ENCODE results near the gene LRRC8A.
"Not testable (repeated sequence)": the region's sequence is repeated elsewhere in the genome, so short reads cannot be mapped to it uniquely, and the experiment has no call there.

LRRC8A gene

DNA sequence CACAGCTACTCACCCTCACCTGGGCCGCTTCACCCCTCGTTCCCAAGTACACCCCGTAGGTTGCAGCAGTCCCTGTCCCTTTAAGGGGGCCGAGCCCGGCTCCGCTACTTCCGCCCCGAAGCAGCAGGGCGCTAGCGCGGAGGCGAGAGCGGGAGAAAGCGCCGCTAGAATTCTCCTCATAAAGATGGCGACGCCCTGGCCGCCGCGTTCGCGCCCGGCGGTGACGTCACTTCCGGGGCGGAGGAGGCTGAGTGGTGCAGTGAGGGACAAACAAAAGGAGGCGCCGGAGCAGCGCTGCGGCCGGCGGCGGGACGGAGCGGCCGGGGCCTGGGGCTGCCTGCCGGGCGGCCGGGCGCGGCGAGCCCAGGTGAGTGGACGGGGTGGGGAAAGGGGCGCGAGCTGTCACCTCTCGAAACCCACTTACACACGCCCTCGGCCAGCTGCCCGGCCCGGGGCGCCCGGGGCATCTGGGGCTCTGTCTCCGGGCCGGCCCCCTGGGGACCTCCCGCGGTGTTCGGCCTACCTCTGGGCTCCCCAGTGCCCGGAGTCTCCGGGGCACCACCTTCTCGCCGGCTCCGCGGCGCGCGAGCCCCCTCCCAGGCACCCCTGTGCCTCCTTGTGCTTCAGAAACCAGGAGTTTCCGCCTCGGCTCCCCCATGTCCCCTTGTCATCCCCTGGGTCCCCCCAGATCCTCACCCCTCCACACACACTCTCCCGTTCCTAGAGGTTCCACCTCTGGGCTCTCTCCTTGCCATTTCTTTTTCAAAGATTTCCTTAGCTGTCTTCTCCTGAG lies at the start of gene LRRC8A, which contains the start of gene KYAT1:
Gene LRRC8A, plus strand, starts transcription at position 250 of the 793 bp plus-strand sequence. CDS start 25,032 bp downstream, outside the sequence.
Gene KYAT1, minus strand, starts transcription at position 67 of the 793 bp plus-strand sequence. CDS start 36,545 bp downstream, outside the sequence.
- DNase-seq: peak; percentile 99

DNA sequence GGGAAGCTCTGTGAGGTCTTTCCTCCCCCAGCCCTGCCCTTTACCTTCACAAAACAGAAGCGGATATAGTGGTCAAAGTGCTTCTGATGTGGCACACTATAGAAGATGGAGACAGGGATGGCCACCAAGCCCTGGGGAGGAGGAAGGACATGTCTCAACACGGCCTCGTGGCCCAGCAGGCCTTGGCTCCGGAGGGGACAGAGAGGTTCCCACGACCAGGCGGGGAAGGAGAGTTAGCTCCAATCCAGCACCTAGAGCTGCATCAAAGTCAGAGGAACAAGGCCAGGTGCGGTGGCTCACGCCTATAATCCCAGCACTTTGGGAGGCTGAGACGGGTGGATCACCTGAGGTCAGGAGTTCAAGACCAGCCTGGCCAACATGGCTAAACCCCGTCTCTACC lies 48.2 kb upstream of the LRRC8A start:
- DNase-seq: no peak

DNA sequence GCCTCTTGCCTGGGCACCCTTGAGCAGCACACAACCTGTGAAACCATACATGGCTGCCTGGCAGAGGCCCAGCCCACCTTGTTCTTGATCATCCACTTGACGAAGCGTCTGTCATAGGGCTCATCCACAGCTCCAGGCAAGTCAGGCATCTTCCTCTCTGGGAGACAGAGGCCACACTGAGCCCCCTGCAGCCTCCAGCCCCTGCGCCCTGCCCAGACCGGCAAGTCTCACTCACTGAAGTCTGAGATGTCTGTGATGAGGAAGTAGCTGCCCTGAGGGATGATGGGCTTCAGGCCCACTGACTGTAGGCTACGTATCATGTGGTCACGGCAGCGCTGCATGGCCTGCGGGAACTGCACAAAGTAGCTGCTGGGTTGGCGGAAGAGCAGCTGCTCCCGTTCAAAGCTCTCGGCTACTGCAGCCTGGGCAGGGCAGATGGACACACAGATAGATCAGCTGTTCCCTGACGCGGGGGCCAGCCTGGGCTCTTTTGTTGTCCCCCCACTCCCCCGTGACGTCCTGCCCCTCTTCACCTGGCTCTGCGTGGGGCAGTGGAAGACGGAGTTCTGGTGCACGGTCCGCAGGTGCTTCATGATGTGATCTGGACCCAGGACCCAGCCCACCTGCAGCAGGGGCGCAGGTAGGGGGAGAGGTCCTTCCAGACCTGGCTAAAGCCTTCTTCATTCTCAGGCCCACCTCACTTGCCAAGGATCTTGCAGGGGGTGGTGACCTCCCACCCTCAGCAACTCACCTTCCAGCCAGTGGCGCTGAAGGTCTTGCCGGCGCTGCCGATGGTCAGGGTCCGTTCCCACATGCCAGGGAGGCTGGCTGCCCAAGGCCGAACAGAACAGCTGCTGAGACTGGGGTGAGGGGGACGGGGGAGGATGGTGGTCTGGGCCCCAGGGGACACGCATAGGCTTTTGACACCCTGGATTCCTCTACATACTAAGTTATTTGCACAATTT lies 46.4 kb upstream of the LRRC8A start:
- DNase-seq: no peak

DNA sequence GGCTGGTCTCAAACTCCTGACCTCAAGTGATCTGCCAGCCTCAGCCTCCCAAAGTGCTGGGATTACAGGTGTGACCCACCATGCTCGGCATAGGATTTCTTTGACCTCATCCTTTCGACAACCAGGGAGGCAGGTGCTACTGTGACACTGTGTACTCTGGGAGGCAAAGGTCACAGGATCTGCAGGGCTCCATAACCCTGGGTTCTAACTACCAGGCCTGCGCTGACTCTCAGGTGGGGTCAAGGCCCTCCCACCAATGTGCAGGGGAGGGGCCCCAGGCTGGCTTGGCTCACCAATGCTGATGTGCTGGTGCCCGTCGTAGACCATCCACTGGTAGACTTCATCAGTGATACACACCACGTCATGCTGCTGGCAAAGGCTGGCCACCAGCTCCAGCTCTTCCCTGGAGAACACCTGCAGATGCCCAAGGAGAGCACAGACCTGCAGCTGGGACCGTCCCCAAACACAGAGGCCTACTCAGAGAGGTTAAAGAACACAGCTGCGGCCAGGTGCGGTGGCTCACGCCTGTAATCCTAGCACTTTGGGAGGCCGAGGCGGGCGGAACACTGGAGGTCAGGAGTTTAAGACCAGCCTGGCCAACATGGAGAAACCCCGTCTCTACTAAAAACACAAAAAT lies 45.3 kb upstream of the LRRC8A start:
- DNase-seq: no peak

DNA sequence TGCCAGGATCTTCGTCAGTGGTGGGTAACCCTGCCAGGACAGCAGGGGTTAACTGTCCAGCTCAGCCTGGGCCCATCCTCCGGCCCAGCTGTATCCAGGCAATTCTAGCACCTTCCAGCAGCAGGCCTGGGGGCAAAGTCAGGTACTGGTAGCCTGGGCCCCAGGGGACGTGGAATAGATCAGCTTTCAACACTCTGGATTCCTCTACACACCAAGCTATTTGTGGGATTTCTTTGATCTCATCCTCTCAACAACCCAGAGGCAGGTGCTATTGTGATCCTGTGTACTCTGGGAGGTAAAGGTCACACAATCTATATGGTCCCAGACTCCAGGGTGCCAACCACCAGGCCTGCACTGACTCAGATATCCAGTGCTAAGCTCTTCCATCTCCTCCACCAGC lies 43.6 kb upstream of the LRRC8A start:
- no peak for DNase-seq

DNA sequence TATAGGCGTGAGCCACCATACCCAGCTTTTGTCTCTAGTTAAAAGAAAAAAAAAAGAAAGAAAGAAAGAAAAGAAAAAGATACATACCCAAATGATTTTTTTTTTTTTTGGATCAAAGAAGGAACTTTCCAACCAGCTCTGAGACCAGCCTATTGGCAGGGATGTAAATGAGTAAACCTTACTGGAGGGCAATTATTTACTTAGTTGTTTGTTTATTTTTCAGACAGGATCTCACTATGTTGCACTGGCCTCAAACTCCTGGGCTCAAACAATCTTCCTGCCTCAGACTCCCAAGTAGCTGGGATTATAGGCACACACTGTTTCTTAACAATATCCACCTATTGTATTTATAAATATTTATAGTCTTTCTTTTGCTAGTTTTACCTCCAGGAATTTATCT lies 41.4 kb upstream of the LRRC8A start:
- DNase-seq: no peak

DNA sequence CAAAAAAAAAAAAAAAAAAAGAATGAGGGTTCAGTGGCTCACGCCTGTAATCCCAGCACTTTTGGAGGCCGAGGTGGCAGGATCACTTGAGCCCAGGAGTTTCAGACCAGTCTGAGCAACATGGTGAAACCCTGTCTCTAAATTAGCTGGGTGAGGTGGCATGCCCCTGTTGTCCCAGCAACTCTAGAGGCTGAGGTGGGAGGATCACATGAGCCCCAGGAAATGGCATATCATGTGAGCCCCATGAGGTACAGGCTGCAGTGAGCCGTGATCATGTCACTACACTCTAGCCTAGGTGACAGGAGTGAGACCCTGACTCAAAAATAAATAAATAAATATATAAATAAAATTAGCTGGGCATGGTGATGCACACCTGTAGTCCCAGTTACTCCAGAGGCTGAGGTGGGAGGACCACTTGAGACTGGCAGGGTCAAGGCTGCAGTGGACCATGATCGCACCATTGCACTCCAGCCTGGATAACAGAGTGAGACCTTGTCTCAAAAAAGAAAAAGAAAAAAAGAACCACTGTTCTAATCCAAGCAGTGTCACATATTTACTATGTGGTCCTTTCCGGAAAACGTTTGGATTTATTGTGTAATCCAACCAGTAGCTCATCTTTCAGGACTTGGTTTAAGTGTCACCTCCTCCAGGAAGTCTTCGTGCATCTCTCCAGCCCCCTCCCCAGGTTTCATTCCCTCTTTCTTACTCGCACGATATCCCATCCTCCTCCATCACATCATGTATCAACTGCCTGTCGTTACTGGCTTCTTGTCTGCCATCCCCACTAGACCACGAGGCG lies 40.0 kb upstream of the LRRC8A start:
- no peak for DNase-seq

DNA sequence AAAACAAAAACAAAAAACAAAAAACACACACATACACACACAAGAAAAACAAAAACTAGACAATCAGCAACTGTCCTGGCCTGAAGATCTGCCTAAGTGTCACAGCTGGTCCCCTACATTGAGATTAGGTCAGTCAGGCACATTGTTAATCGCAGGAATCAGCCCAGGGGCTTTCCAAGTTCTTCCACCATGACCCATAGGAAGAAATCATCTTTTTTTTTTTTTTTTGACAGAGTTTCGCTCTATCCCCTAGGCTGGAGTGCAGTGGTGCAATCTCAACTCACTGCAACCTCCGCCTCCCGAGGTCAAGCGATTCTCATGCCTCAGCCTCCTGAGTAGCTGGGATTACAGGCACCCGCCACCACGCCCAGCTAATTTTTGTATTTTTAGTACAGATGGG lies 38.8 kb upstream of the LRRC8A start:
- not testable (repeated sequence) for DNase-seq

DNA sequence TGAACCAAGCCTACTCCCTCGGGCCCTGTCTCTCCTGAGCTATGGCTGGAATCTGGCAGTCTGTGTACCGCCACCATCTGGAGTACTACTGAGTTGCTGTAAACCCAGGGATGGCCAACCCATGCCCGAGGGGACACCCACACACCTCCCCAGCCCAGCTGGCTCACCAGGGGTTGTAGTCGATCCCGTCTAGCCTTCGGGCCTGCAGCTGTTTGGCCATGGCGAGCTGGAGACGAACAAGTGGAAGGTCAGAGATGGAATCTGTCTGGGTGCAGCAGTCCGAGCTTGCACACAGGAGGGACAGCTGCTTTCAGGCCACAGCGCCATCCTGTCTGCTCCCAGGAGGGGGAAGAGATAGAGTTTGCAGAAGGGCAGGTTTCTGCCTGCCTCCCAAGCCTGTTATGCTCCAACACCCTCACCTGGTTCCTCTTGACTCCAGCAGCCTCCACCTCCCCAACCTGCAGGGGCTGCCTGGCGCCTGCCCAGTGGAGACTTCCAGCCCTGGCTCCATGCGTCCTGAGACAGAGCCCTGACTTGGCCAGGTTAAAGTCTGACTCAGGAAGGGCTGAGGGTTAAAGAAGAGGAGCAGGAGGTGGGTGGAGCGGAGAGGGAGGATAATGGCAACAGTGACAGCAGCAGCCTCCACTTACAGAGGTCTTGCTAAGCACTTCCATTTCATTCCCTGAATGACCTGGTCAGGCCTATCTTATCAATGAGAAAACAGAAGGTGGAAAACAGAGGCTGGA lies 36.6 kb upstream of the LRRC8A start:
- no peak for DNase-seq

DNA sequence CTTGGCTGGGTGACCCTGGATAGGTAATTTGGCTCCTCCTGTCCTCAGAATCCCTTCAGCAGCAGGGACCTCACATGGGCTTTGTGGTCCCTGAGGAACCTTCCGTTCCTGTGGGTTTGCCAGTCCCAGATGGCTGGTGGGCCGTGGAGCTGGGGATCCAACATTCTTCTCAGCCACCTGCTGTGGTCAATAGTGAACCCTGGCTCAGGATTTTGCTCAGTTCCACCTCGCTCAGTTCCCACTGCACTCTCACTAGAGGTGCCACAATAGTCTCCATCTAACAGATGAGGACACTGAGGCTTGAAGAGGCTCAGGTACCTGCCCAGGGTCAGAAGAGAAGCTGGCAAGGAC lies 35.3 kb upstream of the LRRC8A start:
- no peak for DNase-seq

DNA sequence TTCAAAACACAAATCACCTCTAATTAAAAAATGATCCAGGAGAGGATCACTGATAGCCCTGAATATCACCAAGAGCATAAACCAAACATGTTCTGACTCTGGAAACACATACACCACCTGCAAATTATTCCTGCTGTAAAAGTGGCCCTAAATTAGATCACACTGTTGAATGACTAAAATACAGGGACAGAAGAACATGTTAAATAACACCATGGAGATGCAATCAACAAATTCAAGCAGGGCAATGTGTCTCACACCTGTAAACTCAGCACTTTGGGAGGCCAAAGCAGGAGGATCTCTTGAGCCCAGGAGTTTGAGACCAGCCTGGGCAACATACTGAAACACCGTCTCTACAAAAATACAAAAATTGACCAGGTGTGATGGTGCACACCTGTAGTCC lies 34.1 kb upstream of the LRRC8A start:
- DNase-seq: no peak

DNA sequence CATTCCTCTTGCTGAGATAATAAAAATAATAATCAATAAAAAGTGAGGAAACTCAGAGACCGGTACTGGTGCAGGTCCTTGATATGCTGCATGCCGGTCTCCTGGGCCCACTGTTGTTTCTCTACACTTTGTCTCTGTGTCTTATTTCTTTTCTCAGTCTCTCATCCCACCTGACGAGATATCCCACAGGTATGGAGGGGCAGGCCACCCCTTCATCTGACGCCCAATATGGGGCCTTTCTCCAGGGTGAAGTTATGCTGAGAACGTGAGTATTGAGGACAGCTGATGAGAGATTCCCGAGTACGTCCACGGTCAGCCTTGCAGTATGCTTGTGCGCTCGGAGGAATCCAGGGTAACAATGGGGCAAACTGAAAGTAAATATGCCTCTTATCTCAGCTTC lies 30.9 kb upstream of the LRRC8A start:
- DNase-seq: not testable (repeated sequence)

DNA sequence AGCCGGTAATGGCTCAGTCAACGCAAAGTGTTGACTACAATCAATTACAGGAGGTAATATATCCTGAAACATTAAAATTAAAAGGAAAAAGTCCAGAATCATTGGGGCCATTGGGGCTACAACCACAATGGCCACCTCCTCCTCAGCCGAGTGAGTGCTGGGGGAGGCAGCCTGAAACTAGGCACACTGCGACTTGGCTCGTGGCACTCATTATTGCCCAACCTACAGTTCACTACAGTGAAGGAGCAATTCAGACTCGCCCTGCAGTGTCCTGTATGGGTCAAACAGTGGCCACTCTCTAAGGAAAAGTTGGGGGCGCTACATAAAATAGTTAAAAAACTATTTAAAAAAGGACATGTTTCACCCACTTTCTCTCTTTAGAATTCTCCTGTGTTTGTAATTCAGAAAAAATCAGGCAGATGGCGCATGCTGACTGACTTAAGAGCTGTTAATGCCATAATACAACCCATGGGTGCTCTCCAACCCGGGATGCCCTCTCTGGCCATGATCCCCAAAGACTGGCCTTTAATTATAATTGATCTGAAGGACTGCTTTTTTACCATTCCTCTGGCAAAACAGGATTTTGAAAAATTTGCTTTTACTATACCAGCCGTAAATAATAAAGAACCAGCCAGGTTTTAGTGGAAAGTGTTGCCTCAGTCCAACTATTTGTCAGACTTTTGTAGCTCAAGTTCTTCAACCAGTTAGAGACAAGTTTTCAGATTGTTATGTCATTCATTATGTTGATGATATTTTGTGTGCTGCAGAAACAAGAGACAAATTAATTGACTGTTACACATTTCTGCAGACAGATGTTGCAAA lies 29.9 kb upstream of the LRRC8A start:
- not testable (repeated sequence) for DNase-seq

DNA sequence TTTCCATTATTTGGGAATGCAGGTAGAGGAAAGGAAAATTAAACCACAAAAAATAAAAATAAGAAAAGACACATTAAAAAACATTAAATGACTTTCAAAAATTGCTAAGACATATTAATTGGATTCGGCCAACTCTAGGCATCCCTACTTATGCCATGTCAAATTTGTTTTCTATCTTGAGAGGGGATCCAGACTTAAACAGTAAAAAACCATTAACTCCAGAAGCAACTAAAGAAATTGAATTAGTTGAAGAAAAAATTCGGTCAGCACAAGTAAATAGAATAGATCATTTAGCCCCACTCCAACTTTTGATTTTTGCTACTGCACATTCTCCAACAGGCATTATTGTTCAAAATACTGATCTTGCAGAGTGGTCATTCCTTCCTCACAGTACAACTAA lies 29.3 kb upstream of the LRRC8A start:
- DNase-seq: not testable (repeated sequence)

DNA sequence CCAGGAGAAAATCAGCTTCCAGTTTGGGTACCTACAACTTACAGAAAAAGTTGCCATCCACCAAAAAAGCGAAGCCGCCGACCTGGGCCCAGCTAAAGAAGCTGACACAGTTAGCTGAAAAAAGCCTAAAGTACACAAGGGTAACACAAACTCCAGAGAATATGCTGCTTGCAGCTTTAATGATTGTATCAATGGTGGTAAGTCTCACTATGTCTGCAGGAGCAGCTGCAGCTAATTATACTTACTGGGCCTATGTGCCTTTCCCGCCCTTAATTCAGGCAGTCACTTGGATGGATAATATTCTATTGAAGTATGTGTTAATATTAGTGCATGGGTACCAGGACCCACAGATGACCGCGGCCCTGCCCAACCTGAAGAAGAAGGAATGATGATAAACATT lies 27.5 kb upstream of the LRRC8A start:
- DNase-seq: not testable (repeated sequence)

DNA sequence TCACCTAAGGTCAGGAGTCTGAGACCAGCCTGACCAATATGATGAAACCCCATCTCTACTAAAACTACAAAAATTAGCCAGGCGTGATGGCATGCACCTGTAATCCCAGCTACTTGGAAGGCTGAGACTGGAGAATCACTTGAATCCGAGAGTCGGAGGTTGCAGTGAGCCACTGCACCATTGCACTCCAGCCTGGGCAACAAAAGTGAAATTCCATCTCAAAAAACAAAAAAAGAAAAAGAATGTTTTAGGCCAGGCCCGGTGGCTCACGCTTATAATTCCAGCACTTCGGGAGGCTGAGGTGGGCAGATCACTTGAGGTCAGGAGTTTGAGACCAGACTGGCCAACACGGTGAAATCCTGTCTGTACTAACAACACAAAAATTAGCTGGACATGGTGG lies 23.5 kb upstream of the LRRC8A start:
- not testable (repeated sequence) for DNase-seq

DNA sequence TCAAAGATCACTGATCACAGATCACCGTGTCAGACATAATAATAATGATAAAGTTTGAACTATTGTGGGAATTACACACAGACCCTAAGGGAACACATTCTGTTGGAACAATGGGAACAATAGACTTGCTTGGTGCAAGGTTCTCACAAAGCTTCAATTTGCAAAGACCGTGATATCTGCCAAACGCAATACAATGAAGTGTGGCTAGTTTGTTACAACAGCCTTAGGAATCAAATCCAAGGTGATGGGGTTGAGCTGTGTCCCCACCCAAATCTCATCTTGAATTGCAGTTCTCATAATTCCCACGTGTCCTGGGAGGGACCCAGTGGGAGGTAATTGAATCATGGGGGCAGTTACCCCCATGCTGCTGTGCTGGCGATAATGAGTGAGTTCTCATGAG lies 21.0 kb upstream of the LRRC8A start:
- DNase-seq: no peak

DNA sequence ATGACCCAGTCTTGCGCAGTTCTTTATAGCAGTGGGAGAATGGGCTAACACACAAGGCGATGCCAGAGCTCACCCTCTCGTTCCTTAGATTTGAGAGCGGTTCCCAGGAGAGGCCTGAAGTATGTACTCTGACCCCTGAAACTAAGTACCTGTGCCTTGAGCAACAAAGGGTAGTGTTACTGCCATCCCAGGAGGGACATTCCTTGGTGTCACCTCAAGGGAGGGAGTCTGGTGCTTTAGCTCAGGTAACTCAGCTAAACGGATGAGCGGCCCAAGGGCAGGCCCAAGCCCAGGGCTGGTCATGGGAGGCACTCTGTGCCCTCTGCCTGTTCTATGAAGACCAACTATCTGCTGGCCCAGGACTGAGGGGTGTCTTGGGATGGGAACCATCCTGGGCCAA lies 20.4 kb upstream of the LRRC8A start:
- DNase-seq: no peak

DNA sequence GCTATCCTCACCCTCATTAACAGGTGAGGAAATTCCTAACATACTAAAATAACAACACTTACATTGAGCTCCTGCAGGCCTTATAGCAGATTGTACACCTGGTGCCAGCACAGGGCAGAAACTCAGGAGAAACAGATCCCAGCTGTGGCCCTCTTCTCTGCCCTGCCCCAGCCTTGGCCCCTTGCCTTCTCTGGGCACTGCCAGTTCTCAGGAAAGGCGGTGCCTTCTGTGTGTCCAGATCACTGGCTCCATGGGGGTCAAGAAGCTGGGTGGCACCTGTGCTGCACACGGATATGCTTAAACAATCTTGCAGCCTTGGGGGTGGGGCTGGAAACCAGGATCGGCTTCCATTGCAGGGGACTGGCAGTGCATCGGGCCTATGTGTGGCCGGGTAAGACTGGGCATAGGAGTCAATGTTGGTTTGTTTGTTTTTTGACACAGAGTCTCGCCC lies 19.5 kb upstream of the LRRC8A start:
- DNase-seq: no peak

DNA sequence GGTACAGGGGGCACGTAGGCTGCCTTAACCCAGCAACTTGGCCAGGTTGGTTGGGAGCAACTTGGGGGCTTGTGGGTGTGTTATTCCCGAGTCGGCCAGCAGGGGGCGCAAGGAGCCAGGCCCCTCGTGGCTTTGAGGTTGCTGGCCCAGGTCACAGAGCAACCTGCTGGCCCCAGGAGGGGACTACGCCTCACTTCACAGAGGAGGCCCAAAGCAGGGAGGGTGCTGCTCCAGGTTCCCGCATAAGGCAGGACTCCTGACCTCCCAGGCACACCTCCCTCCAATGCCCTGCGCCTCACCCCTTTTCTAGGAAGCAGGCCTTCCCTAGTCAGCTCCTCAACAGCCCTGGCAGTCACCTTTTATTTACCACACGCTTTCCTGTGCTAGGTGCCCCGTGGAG lies 18.3 kb upstream of the LRRC8A start:
- peak; percentile 91 for DNase-seq

All from activated CD4-positive, CD25-positive, alpha-beta regulatory T cell treated with anti-CD3 and anti-CD28 coated beads, Interleukin-2, amount 50 U/mL, for 72 hours (primary cell).